HFF-Myc (cell line): ENCODE results near the gene GABRB2.

Experiments used
- DNase-seq: peaks from one replicate; pipeline ENCODE4 v3.0.0-alpha.2; 2011; ENCODE audit warnings: low read depth; ENCODE audit errors: extremely low read depth
- H3K4me3 ChIP-seq: replicated peaks from 2 replicates; pipeline ENCODE4 v1.5.1; 2011; ENCODE audit warnings: low read depth, mild to moderate bottlenecking, control low read depth, low read length
- CTCF ChIP-seq: IDR thresholded peaks from 2 replicates; pipeline ENCODE4 v1.5.1; 2012; ENCODE audit warnings: mild to moderate bottlenecking, low read depth, low read length, control low read depth; ENCODE audit errors: missing control alignments

Gene GABRB2

GRCh38 chr5:161400583-161400982 lies 145.9 kb downstream of the GABRB2 start:
- TF ChIP-seq CTCF: no peak
- no peak for DNase-seq
- no peak overlapping the region for H3K4me3 ChIP-seq

- DNase-seq: no peak
- H3K4me3 ChIP-seq: no peak overlapping the region
- no peak for TF ChIP-seq CTCF
Observed at GRCh38 chr5:161399996-161400562, 146.4 kb downstream of the GABRB2 start.

- TF ChIP-seq CTCF: no peak
- no peak for DNase-seq
- H3K4me3 ChIP-seq: no peak overlapping the region
Observed at GRCh38 chr5:161397448-161397847, 149.1 kb downstream of the GABRB2 start.

GRCh38 chr5:161396171-161396570 lies 150.4 kb downstream of the GABRB2 start:
- TF ChIP-seq CTCF: no peak
- no peak overlapping the region for H3K4me3 ChIP-seq
- no peak for DNase-seq

GRCh38 chr5:161391724-161392123 lies 154.8 kb downstream of the GABRB2 start:
- no peak overlapping the region for H3K4me3 ChIP-seq
- TF ChIP-seq CTCF: no peak
- DNase-seq: no peak

- H3K4me3 ChIP-seq: no peak overlapping the region
- no peak for DNase-seq
- no peak for TF ChIP-seq CTCF
Observed at GRCh38 chr5:161391016-161391415, 155.5 kb downstream of the GABRB2 start.

- H3K4me3 ChIP-seq: no peak overlapping the region
- no peak for DNase-seq
- no peak for TF ChIP-seq CTCF
Observed at GRCh38 chr5:161387121-161387520, 159.4 kb downstream of the GABRB2 start.
